GM12878 (cell line): Measurements from ENCODE around the gene TMCC3.

ENCODE experiments used
- BCLAF1 ChIP-seq: fragments of 450-650 bp; IDR thresholded peaks from 2 replicates; pipeline ENCODE4 v1.6.1; 2017; ENCODE audit warnings: antibody characterized with exemption, mild to moderate bottlenecking, moderate library complexity
- CEBPB ChIP-seq, 2 experiments: fragments of 150-350 bp in 1 of 2; IDR thresholded peaks; 2 replicates each; pipeline ENCODE4 v1.6.1; 2012 to 2014; ENCODE audit warnings: low read depth in 2 of 2, low read length in 2 of 2, borderline replicate concordance in 1 of 2, inconsistent platforms in 1 of 2
- CHD1 ChIP-seq: IDR thresholded peaks from 2 replicates; pipeline ENCODE4 v1.6.1; 2012; ENCODE audit warnings: low read depth, low read length, improper control_type of control experiment
- CHD4 ChIP-seq: fragments of 200-600 bp; sonication (generic); IDR thresholded peaks from 2 replicates; pipeline ENCODE4 v1.6.1; 2016; ENCODE audit warnings: mild to moderate bottlenecking
- ETV6 ChIP-seq, 2 experiments: fragments of 450-650 bp in 1 of 2; IDR thresholded peaks in 1 of 2; conservative IDR thresholded peaks in 1 of 2; 2 replicates each; pipeline ENCODE4 v1.6.1; 2014; ENCODE audit warnings: antibody characterized with exemption in 1 of 2, borderline replicate concordance in 1 of 2, low read depth in 1 of 2, mild to moderate bottlenecking in 1 of 2, moderate library complexity in 1 of 2
- GABPA ChIP-seq: IDR thresholded peaks from 2 replicates; pipeline ENCODE4 v1.6.1; 2014; ENCODE audit warnings: antibody characterized with exemption, low read depth, mild to moderate bottlenecking, inconsistent platforms
- PBX3 ChIP-seq: IDR thresholded peaks from 2 replicates; pipeline ENCODE4 v1.6.1; 2011; ENCODE audit warnings: mild to moderate bottlenecking, low read depth, low read length, moderate library complexity; ENCODE audit not compliant: insufficient replicate concordance
- POLR2A ChIP-seq: IDR thresholded peaks from 2 replicates; pipeline ENCODE4 v1.6.1; 2011; ENCODE audit warnings: low read depth, mild to moderate bottlenecking, low read length
- POLR2AphosphoS5 ChIP-seq: IDR thresholded peaks from 2 replicates; pipeline ENCODE4 v1.6.1; 2011; ENCODE audit warnings: mild to moderate bottlenecking, low read length, inconsistent platforms
- ZBTB4 ChIP-seq: fragments of 450-650 bp; formaldehyde crosslinking; IDR thresholded peaks from 2 replicates; pipeline ENCODE4 v1.4.0; 2022; ENCODE audit warnings: mild to moderate bottlenecking, moderate library complexity
- TF ChIP-seq, protein P1 (sequence below), 3 experiments: IDR thresholded peaks in 2 of 3; conservative IDR thresholded peaks in 1 of 3; 2 replicates each; pipeline ENCODE4 v1.5.1; 2011; ENCODE audit warnings: low read depth in 3 of 3, low read length in 3 of 3, mild to moderate bottlenecking in 3 of 3, control low read depth in 2 of 3, moderate library complexity in 2 of 3, inconsistent platforms in 1 of 3, mixed read lengths in 1 of 3; ENCODE audit not compliant: control insufficient read depth in 2 of 3, insufficient read depth in 1 of 3; ENCODE audit errors: extremely low read depth in 1 of 3

GRCh38 chr12:94582591-94582990 is 67.8 kb downstream of the TMCC3 start:
- TF ChIP-seq POLR2A (no peak), CHD1 (no peak), POLR2AphosphoS5 (no peak), CHD4 (no peak), ZBTB4 (CRISPR knock-in tag) (no peak), PBX3 (no peak), ETV6 (conservative IDR thresholded peaks at IDR 0.05 in 1 of 2, IDR thresholded peaks at IDR 0.05 in 1 of 2; ENCODE audit: borderline replicate concordance in 1 of 2, low read depth in 1 of 2) (no peak), BCLAF1 (no peak), CEBPB (IDR thresholded peaks at IDR 0.05; ENCODE audit: borderline replicate concordance in 1 of 2, low read depth in 2 of 2, low read length in 2 of 2) (no peak), GABPA (no peak)
- TF ChIP-seq, protein P1, sequence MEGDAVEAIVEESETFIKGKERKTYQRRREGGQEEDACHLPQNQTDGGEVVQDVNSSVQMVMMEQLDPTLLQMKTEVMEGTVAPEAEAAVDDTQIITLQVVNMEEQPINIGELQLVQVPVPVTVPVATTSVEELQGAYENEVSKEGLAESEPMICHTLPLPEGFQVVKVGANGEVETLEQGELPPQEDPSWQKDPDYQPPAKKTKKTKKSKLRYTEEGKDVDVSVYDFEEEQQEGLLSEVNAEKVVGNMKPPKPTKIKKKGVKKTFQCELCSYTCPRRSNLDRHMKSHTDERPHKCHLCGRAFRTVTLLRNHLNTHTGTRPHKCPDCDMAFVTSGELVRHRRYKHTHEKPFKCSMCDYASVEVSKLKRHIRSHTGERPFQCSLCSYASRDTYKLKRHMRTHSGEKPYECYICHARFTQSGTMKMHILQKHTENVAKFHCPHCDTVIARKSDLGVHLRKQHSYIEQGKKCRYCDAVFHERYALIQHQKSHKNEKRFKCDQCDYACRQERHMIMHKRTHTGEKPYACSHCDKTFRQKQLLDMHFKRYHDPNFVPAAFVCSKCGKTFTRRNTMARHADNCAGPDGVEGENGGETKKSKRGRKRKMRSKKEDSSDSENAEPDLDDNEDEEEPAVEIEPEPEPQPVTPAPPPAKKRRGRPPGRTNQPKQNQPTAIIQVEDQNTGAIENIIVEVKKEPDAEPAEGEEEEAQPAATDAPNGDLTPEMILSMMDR (IDR thresholded peaks at IDR 0.05 in 2 of 3, conservative IDR thresholded peaks at IDR 0.05 in 1 of 3; ENCODE audit: control insufficient read depth in 2 of 3, extremely low read depth in 1 of 3, insufficient read depth in 1 of 3, low read depth in 3 of 3, low read length in 3 of 3): no peak
